Stimulated activated CD8-positive, alpha-beta memory T cell treated with anti-CD3 and anti-CD28 coated beads, Interleukin-15, amount 100 ng/mL, for 1 hour (primary cell): ENCODE data around the gene YPEL1.
"Not testable (repeated sequence)": the region's sequence is repeated elsewhere in the genome, so short reads cannot be mapped to it uniquely, and the experiment has no call there.

Source experiments
- DNase-seq: peaks from one replicate; pipeline ENCODE4 v3.0.0-alpha.2; 2020; ENCODE audit warnings: low read depth

The YPEL1 gene

DNA sequence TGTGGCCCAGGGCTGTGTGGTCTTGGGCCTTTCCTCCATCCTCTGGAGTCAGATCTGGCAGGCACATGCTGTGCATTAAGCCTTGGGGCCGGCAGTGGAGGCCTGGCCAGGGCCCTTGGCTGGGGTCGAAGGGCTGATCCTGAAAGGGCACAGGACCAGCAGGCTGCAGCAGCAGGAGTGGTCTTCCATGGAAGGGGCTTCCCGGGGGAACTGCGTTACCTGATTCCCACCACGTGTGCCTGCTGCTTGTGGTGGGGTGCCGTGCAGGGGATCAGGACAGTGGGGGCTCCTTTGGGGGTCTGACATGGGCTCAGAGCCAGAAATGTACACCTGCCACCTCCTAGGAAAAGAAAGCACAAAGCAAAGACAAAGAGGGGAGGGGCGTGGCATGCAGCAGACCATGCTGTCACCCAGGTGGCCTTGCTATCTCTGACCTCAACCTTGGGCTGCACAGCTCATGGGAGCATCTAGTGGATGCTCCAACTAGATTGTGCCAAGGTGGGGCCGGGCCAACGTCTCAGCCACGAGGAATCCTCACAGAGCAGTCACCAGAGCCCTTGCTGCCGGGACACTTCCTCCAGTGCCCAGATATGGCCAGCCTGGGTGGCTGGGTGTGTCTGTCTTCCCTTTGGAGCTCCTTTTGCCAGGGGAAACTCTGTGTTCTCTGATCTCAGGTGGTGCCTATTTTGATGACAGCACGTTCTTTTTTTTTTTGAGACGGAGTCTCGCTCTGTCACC is 17.9 kb upstream of the YPEL1 start:
- DNase-seq: no peak

DNA sequence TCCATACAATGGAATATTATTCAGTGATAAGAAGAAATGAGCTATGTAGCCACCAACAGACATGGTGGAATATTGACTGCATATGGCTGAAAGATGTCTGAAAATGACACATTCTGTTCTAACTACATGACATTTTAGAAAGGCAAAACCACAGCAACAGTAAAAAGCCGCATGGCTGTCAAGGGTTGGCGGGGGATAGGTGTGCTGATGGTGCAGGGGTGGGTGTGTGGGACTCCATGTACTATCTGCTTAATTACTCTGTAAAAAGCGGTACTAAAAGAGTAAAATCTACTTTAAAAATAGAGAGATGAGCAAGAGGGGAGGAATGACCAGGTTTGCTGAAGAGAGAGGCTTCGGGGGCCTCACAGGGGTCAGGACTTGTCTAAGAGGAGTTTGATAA is 16.7 kb upstream of the YPEL1 start:
- DNase-seq: no peak

DNA sequence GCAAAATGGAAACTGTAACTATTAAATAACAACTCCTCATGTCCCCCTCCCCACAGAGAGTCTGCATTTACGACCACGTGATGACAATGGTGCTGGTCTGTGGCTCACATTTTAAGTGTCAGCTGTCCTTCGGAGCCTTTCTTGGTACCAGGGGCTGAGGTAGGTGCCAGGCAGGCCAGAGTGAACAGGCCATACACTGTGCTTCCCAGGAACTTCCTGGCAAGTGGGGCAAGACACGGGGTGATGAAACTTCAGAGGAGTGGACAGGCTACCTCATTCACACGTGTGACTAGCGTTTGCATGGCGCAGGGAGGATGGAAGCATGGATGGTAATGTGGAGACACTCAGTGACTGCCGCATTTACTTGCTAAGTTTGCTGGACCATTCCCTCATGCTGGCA is 10.4 kb upstream of the YPEL1 start:
- no peak for DNase-seq

DNA sequence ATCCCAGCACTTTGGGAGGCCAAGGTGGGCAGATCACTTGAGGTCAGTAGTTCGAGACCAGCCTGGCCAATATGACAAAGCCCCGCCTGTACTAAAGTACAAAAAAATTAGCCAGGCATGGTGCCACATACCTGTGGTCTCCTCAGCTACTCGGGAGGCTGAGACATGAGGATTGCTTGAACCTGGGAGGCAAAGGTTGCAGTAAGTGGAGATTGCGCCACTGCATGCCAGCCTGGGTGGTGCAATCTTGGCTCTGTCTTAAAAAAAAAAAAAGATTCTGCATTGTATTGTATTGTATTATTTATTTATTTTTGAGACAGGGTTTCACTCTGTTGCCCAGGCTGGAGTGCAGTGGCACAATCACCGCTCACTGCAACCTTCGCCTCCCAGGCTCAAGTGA is 9.3 kb upstream of the YPEL1 start:
- not testable (repeated sequence) for DNase-seq

DNA sequence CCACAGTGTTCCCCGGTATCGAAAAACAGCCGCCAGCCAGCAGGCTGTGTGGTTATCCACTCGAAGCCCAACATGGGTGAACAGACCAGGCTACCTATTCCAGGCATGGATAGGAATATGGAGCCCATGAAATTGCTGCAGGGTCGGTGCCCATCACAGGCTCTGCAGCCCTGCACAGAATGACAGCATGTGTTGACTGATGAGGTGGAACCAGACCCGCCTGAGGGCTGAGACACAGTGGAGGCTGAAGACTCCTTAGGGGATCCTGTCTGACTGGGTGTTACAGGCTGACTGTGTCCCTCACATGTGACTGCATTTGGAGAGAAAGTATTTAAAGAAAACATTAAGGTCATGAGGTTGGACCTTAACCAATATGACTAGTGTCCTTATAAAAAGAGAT is 6.2 kb upstream of the YPEL1 start:
- no peak for DNase-seq

DNA sequence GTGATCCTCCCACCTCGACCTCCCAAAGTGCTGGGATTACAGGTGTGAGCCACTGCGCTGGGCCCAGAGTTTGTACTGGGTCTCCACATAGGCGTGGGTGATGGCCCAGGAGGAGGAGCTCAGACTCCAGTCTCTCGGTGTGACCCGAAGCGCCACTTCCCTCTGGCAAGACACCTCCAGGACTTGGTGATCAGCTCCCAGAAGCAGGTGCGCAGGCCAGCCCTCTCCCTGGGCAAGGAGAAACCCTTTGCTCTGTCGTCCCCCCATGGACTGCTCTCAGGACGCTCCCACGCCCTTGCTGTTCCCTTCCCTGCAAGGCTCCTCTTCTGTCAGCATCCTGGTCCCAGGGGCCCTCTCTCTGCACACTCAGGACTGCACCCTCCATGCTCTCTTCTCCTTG is 5.5 kb upstream of the YPEL1 start:
- no peak for DNase-seq

DNA sequence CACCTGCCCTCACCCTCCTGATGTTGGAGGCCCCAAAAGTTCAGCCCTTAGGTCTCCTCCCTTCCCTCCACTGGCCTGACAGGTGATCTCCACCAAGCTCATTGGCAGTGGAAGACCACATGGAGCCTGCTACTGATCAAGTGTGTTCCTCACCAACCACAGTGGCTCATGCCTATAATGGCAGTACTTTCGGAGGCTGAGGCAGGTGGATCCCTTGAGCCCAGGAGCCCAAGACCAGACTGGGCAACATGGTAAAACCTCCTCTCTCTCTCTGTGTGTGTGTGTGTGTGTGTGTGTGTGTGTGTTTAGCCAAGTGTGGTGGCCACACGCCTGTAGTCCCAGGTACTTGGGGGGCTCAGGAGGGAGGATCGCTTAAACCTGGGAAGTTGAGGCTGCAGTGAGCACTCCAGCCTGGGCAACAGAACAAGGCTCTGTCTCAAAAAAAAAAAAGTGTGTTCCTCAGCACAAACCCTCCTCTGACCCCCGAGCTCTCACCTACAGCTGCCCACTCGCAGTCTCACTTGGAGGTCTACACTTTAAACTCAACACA is 4.3 kb upstream of the YPEL1 start:
- no peak for DNase-seq

DNA sequence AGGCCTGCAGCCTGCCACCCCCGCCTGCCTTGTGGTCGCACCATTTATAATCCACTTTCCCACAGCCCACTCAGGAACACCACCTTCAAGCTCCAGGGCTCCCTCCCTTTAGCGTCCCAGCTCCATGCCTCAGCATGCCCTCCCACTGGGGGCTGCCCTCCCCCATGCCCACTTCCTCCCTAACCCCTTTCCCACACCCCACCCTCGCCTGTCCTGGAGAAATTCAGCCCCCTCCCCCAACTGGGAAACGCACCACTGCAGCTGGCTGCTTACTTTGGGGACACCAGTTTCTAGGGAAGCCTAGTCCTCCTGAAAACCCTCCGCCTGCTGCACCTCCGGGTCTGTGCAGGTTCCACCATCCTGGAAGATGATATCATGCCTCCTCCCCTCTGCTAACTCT is 3.4 kb upstream of the YPEL1 start:
- DNase-seq: no peak

DNA sequence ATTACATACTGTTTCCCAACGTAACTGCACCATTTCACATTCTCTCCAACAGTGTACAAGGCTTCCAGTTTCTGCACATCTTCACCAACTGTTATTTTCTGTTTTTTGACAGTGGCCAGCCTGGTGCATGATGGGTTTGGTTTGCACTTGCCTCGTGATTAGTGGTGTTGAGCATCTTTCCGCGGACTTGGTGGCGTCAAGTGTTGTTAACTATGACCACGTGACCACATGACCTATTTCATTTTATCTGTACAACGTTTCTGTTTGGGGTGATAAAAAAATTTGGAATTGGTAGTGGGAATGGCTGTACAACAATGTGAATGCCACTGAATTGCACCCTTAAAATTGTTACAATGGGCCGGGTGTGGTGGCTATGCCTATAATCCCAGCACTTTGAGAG is 2.5 kb upstream of the YPEL1 start:
- no peak for DNase-seq

DNA sequence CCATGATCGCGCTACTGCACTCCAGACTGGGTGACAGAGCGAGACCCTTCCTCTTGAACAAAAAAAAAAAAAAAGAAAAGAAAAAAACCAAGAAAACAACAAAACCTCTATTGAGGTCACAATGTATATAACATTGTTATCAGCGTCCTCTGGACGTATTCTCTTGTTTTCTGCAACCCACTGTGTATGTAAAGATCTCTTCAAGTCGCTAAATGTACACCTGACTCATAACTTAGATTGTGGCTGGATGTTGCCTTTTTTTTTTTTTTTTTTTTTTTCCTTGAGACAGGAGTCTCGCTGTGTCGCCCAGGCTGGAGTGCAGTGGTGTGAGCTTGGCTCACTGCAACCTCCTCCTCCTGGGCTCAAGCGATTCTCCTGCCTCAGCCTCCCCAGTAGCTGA is 1.4 kb upstream of the YPEL1 start:
- DNase-seq: no peak

DNA sequence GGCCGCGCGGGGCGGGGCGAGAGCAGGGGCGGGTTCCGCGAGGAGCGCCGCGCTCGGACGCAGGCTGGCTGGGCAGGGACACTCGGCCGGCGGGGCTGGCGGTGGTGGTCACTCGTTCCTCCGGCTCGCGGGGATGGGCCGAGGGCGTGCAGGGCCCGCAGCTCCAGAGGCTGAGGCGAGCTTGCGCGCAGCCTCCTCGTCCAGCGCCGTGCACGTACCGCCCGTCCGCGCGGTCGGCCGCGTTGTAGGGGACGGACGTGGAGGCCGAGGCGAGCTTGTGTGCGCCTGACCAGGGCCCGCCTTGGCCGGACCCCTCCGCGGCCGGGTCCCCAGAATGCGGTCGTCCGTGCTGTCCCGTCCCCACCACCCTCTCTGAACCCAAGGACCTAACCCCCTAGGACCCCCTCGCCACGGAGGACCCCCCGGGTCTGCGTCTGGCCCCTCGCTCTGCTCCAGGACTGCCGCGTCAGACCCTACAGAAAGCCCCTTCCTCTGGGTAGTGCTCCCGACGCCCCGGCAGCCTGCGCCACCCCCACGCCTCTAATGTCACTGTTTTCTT is 569 bp upstream of the YPEL1 start:
- DNase-seq: no peak

DNA sequence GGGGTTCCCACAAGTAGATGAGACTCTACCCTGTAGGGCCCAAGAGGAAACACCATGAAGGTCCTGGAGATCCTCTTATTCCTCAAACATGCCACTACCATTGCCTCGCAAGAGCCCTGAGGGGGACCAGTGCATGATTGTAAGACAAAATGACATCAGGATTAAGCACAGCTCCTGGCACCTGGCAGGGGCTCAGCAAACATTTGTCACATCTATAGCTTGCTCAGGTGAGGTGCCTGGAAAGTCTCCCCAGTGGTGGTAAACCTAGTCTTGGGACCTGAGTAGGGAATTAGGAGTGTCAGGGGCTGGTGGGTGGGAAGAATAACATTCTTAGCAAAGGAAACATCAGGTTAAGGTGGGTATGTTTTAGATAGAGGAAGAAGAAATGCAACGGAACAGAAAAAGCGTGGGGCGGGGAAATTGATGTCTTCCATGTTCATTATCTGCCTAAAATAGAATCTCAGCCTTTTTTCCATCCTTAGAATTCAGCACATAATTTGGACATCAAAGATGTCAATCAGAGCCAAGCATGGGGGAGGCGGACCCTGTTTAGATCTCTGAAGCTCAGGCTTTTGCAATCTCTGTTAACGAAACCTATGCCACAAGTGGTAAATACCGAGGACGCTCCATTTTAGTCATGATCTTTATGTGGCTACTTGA is 924 bp downstream of the YPEL1 start:
- no peak for DNase-seq

DNA sequence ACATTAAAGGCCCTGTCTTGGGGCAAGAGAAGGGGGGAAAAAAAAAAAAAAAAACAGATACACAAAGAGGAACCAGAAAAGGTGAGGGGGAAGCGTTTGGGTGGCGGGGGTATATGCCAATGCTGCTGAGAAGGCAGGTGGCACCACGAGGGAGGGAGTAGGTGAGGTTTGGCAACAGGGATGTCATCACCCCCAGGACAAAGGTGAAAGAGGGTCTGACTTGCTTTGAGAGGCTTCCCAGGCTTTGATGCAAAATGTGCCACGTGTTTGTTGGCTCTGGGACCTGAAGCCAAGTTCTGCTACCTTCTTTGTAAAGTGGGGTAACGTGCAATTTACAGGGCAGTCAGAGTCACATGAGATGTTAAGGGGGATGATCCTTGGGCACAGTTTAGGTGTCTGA is 4.1 kb downstream of the YPEL1 start:
- no peak for DNase-seq

DNA sequence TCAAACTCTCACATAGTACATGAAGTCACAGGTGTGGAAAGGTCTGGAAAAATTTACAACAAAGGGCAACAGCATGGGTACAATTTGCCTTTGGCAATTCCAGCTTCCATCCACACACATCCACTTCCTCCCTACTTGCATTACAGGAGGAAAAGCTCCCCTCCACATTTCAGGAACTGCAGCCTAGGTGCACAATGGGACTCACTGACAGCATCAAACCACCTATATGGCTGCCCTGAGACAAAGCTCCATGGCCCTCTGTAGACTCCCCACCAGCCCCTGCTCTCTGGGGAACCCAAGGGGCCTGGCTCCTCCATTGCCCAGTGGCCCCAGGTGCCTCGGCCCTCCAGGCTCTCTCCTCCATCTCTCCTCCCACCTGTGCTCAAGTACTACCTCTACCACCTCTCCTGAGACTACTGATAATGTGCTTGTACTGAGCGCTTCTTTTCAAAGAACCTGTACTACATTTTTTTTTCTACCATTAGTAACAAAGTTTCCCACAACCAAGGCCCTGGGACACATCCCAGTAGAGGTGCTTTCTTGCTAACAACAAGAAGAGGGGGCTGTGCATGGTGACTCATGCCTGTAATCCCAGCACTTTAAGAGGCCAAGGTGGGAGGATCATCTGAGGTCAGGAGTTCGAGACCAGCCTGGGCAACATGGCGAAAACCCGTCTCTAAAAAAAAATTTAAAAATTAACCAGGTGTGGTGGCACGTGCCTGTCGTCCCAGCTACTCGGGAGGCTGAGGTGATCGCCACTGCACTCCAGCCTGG is 4.9 kb downstream of the YPEL1 start:
- no peak for DNase-seq

DNA sequence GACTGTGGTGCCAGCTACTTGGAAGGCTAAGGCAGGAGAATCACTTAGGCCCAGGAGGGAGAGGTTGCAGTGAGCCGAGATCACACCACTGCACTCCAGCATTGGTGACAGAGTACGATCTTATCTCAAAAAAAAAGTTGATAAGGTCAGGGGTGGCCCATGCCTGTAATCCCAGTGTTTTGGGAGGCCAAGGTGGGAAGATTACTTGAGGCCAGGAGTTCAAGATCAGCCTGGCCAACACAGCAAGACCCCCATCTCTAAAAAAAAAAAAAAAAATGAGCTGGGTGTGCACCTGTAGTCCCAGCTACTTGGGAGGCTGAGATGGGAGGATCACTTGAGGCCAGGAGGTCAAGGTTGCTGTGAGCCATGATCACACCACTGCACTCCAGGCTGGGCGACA is 6.4 kb downstream of the YPEL1 start:
- not testable (repeated sequence) for DNase-seq

DNA sequence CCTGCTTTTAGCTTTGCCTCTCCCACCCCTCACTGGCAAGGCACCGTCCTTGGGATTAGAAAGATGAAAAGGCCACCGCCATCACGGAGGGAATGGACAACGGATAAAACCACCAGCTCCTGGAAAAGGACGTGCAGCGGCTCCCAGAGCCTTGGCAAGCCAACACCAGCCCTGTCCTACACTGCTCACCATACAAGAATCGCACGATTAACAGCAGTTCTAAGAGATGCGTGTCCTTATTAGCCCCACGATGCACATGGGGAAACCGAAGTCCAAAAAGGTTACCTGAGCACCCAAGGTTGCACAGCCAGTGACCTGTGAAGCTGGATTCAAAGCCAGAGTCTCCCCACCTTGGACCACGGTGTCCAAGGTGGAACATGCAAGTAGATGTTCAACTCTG is 7.3 kb downstream of the YPEL1 start:
- no peak for DNase-seq

DNA sequence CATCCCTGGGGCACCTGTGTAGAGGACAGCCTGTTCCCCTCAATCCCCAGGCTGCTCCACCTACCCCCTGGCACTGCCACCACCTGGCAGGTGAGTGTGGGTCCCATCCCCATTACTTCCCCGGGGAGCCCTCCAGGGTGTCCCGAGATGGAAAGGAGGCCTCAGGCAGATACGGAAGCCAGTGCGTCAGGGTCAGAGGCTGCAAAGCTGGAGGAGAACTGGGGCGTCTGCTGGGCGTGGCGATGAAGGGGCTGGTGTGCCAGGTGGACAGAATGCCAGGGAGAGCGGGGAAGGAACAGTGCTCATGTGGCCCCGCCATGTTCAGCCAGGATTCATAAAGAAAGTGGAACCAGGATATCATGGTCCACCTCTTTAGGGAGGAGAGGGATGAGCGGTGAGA is 7.8 kb downstream of the YPEL1 start:
- DNase-seq: no peak

DNA sequence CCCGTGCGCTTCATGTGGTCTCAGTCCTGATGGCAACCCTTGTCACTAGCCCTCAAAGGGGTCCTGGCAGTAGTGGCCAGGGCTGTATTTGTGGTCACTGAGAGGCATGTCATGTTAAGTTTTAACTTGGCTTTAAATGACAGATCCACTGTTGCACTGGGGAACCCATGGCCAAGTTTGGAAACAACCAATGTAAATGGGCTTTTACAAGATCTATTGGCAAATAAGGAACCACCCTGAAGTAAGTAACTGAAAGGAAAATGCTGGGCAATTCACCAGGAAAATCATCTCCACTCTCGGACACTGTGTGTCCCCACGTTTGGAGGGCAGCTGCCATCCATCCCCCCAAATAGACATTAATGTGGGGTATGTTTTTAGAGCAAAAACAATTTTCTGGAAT is 8.4 kb downstream of the YPEL1 start:
- no peak for DNase-seq

DNA sequence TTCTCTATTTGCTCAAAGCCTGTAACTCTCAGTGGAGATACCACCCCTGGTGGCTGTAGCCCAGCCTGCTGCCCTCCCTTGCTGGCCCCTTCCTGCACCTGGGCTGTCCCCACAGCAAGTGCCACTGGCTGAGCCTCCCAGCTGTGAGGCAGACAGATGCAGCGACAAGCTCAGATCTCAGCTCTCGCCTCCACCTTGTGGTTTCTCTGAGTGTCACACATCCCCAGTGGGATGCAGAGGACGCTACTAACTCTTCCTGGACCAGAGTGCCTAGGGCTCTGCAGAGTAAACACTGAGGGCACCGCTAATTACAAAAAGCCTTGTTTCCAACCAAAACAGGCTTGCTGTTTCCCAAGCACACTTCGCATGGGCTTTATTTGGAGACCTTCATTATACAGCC is 8.9 kb downstream of the YPEL1 start:
- no peak for DNase-seq

DNA sequence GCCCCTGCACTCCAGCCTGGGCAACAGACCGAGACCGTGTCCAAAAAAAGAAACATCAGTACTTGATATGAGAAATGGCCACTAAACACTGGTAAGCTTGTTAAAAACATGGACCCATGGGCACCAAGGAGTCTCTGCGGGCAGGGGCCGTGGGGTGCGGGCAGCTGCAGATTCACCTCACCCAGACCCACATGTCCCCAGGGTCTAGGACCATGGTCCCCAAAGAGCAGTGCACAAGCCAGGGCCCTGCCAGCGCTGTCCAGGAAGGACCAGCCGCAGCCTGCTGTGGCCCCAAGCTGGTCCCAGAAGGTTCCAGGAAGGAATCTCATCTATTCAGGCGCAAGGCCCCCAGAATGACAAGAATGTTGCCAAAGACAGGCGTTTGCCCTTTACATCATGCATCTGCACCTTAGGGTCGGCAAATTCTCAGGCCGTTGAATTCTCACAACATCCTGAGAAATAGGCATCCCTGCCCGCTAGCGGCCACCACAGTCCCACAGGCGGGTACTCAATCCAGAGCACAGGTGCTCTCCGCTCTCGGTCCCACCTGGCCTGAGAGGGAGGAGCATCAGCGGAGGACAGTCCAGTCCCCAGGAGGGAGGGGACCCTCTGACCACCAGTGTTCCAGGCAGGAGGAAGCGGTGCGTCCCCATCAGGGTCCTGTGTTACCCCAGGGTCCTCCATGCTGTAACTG is 9.5 kb downstream of the YPEL1 start:
- no peak for DNase-seq

DNA sequence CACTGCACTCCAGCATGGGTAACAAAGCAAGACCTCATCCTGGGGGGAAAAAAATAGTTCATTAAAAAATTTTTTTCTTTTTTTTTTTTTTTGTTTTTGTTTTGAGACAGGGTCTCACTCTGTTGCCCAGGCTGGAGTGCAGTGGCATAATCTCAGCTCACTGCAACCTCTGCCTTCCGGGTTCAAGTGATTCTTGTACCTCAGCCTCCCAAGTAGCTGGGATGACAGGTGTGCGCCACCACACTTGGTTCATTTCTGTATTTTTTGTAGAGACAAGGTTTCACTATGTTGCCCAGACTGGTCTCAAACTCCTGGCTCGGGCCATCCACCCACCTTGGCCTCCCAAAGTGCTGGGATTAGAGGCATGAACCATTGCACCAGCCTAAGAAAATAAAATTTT is 11.1 kb downstream of the YPEL1 start:
- not testable (repeated sequence) for DNase-seq
